HG03175 (cell line): ENCODE data around the gene MAP3K1.
"Not testable (repeated sequence)": the region's sequence is repeated elsewhere in the genome, so short reads cannot be mapped to it uniquely, and the experiment has no call there.

Source experiments
- ATAC-seq: cut with Tn5 transposase; IDR thresholded peaks from one replicate; pipeline ENCODE4 v1.9.1; 2021; ENCODE audit warnings: mild to moderate bottlenecking, moderate library complexity; ENCODE audit not compliant: unreplicated experiment

Gene MAP3K1

DNA sequence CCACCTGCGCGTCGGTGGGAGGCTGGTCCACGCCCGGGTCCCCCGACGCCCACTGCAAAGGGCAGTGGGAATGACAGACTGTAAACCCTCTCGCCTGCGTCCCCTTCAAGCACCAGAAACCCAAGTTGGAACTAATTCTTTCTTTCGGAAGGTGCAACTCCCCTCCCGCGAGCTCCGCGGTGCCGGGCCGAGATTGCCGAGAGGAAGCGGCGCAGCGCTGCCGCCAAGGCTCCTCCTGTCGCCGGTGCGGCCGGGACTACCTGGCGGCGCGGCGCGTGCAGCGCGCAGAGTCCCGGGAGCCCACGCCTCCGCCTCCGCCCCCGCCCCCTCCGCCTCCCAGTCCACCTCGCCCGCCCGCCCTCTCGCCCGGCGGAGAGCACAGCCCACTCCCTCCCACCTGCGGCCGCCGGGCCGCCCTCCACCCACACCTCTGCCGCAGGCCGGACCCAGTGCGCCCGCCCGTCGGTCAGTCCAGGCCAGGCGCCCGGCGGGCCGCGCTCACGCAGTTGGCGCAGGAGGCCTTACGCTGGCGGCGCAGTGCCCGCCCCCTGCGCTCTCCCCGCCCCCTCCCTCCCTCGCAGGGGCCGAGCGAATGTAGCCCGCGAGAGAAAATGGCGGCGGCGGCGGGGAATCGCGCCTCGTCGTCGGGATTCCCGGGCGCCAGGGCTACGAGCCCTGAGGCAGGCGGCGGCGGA lies at the start of gene MAP3K1:
Gene MAP3K1 (plus strand): TSS at position 587 of the 695 bp plus-strand sequence. CDS start 25 bp downstream, at position 612.
- ATAC-seq: peak; percentile 64

DNA sequence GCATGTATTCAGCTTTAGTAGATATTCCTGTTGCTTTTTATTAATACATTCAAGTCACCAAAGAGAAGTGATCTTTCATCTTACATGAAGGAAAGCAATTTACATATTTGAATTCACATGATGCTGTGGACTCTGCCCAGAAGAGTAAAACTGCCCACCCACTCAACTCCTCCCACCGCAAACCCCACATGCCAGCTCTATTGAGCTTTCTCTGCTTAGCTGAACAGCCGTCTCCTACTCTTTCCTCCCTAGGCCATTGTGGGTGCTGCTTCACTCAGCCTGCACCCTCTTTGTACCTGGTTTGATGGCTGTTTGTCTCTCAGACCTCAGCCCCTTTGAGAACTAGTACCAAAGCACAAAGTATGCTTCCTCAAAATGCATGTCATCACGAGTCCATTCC lies 48.4 kb upstream of the MAP3K1 start:
- ATAC-seq: no peak

DNA sequence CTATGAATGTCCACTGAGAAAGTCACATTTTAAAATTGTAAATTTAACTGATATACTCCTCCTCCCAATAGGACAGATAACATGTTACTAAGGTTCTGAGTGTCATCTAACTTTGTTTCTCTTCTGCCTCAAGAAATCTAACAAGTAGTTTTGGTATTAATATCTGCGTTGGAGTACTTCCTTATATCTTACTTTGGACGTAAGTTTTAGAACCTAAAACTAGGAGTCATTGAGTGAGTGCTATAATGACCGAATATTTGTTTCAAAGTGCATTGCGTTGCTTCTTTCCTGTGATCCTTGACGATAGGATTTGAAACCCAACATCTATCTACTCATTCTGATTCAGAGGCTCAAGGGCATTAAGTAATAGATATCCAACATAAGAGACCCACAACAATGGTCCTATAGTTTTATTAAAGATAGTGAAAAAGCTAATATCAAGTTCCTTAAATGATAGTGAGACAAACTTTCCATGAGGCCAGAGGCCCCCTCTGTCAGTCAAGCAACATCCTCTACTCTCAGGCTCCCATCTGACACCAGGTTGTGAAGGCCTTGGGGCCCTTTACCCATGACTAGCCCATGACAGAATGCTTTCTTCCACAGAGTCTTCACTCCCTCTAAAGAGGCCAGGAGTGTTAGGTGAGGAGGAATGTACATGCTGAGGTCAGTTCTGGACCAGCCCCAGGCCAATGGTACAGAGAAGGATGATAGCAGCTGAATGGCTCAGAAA lies 45.3 kb upstream of the MAP3K1 start:
- ATAC-seq: no peak

DNA sequence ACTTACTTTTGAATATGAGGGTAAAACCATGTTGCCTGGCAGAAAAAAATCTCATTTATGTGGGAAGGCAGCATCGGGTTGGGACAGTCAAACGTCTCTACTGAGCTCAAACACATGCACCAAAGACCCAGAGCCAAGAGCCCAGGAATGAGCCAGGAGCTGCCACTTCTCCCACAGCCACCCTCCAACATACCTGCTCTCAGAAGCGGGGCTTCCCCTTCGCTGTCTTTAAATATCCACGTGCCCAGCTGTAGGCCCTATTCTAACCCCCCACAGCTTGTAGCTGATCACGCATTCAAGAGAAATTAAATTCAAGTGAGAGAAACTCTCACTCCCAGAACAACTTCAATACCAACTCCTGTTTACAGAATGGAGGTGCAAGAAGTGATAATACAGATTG lies 42.6 kb upstream of the MAP3K1 start:
- no peak for ATAC-seq

DNA sequence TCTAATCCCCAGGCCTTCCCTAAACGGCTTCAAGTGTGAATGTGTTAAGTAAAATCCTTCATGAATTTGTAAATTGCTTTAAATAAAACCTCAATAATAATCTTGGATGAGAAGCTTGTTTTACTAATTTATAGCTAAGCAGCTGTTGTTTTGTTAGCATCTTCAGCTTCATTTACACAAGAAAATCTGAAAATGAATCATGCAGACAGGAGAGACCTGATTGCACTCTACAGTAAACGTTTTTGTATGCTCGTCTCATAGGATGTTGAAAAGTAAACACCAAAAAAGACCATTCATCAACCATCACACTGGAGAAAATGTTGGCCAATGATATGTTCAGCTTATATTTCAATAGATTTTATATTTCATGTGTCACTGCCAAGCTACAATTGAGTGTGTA lies 40.4 kb upstream of the MAP3K1 start:
- no peak for ATAC-seq

DNA sequence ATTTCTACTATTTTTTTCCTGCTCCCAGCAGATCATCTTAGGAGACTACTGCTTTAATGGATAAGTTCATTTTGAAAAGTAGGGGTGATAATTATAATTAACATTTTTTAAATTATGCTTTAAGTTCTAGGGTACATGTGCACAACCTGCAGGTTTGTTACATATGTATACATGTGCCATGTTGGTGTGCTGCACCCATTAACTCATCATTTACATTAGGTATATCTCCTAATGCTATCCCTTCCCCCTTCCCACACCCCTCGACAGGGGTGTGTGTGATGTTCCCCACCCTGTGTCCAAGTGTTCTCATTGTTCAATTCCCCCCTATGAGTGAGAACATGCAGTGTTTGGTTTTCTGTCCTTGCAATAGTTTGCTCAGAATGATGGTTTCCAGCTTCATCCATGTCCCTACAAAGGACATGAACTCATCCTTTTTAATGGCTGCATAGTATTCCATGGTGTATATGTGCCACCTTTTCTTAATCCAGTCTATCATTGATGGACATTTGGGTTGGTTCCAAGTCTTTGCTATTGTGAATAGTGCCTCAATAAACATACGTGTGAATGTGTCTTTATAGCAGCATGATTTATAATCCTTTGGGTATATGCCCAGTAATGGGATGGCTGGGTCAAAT lies 39.0 kb upstream of the MAP3K1 start:
- ATAC-seq: not testable (repeated sequence)

DNA sequence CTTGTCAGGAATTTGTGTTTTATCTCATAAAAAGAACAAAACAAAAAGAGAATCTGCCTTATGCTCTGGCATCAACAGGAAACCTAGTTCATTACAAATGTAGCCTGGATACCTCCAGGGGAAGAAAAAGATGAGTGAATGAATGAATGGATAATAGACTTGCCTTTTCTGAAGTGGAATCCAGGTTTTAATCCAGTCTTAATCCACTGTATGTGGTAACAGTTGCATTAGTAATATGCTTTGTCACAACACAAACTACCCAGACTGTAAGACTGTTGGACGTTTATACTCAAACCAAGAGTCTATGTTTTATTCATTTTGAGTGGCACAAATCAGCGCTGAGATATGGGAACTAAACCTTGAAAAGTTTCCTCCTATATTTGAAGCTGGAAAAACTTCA lies 32.1 kb upstream of the MAP3K1 start:
- no peak for ATAC-seq

DNA sequence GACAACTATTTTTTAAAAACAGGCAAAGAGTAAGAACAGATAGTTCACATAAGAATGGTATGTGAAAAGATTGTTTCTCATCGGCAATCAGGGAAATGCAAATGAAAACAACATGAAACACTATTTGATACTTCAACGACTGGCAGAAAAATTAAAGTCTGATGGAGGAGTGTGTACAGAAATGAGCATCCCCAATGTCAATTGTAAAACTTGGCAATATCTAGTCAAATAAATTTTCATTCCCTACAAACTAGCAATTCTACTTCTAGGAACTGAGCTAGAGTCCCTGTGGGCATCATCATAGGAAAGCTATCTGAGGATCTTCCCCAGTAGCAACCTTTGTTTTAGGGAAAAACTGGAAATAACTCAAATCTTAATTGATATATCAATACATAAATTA lies 29.0 kb upstream of the MAP3K1 start:
- no peak for ATAC-seq

DNA sequence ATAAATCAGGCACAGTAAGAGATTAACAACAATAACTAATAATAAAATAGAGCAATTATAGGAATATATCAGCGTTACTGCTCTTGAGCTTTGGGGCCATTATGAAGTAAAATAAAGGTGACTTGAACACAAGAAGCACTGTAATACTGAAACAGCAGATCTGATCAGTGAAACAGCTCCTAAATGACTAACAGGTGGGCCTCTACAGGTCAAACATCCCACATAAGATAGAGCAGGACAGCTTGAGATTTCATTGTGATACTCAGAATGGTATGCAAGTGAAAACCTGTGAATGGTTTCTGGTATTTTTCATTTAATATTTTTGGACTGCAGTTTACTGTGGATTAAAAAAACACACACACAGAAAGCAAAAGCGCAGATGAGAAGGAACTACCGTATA lies 24.0 kb upstream of the MAP3K1 start:
- ATAC-seq: no peak

DNA sequence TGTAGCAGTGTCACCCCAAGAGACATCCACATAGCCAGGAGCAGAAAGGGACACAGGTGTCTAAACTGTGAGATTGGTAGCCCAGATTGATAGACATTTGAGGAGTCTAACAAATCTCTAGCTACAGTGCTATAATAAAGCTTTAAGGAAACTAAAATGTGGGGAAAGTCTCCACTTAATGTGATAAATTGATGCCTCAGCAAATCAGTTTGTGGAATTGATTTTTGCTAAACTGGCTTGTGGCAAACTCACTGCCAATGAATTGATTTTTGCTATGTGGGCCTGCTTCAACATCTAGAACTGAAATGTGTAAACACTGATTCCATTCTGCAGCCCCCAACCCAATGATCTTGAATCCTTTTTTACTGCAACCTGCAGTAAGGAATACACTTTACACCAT lies 16.8 kb upstream of the MAP3K1 start:
- no peak for ATAC-seq

DNA sequence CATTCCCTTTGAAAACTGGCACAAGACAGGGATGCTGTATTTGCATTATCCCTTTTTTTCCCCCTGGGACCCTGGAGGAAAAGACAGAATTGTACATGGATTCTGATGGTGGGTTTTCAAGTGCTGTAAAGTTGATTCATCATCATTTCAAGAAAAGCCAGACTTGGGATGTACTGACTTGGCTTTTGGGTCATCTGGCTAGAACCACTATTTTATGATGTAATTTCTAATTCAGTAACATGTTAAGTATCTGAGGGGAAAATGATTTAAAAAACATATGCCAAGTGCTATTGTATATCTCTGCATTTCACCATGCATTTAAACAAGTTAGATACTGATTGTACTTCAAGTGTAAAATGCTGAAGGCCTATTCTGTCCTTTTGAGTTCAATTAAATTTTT lies 15.2 kb upstream of the MAP3K1 start:
- no peak for ATAC-seq

DNA sequence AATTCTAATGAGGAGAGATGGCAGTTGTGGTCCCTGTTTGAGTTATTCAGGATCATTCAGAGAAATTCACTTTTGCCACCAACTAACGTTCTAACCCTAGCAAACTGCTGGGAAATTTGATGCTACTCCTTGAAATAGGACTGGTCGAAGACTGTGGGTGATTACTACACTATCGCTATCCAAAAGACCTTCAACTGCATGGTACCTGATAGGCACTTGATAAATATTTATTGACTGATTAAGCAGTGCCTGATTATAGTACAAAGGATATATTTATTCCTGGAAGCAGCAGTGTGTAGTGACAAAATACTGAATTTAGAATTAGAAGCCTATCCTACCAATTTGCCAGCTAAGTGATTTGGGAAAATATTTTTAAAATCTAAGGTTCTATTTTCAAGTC lies 14.1 kb upstream of the MAP3K1 start:
- no peak for ATAC-seq

DNA sequence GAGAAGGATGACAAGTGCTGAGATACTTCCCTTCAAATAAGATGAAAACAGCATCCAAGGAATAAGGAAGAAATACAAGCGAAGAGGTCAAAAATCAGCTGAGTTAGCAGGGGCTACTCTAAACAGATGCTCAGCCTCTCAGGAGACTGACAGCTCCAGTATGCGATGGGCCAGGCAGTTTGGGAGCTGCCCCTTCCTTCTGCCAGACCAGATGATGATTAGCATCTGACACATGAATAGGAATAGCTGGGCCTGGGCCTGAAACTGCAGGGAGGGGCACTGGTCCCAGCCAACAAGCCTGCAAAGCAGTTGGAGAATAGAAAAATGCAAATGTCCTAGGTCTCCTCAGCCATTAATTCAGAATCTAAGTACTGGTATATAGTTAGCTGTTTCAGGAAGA lies 13.1 kb upstream of the MAP3K1 start:
- no peak for ATAC-seq

DNA sequence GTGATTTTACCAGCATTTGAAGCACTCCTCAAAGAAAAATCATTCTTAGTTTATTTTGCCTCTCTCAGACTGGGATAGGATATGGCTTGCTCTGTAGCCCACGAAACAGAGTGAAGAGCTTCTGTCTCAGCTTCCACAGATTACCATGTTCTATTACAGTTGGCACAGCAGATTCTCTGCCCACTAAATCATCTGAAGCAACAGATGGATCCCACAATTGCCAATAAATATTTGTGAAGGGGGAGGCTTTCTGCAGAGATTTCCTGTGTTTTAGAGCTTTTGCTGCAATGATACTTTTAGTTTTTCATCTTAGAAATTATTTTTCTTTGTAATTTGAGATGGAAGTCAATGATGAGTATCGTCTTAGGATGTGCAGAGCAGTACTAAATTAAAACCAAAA lies 12.3 kb upstream of the MAP3K1 start:
- ATAC-seq: no peak

DNA sequence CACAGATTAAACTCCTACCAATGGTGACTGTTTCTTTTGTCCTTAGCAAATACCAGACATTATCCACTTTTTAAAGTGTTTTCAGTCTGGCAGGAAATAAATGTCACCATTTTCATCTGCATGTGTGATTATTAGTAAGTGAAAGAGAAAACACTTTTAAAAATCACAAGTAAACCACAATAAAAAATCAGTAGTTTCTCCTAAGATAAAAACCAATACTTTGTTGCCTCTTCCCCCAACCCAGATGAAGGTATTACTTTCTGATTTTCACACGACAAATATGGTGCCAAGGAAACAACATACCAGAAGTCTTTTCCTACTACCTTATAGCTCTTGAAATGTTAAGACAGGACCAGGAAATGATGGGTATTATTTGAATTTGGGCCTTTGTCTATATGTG lies 11.5 kb upstream of the MAP3K1 start:
- no peak for ATAC-seq

DNA sequence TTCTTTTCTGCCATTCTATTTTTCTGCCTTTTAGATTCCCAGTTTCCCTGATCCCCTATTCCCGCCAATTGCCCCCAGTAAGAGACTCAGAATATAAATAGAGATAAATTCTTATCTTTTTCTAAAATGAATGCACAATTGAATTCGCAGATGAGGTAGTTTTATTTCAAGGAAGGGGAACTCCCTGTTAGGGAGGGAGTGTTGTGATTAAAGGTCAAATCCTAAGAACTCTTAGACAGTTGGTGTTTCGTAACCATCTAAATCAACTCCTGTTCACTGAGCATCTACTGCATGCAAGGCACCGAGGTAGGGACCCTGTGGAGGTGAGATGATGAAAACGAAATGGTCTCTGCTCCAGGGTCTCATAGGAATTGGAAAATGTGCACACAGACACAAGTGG lies 7.7 kb upstream of the MAP3K1 start:
- ATAC-seq: no peak

DNA sequence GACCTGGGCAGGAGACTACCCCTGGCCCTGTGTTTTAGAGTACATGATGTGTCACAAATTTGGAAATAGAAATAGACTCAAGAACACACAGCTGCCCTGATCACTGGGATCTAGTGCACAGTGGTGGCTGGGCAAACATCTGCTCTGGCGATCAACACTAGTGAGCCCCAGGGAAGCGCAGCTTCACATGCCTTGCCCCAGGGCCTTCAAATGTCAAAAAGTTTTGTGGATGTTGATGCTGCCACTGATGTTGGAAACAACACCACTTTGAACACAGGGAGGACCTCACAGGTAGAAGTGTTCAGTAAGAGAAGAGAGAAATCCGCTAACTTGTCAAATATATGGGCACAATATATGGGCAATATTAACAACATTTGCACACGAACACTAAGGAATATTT lies 7.1 kb upstream of the MAP3K1 start:
- no peak for ATAC-seq

DNA sequence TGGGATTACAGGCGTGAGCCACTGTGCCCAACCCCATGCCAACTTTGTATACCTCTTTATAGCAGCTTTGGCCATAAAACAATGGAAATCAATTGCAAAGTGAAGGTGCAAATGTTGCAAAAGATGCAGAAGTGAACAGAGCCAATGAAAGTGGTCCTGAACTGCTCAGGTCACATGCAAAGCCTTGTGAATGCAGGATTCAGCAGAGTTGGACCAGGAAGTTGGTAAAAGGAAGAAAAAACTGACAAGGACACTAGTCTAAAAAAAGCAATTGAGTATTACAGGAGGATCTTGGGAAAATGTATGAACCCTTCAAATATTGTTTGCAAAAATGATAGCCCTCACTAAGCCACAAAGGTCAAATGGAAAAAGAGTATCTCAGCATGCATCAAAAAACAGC lies 4.5 kb upstream of the MAP3K1 start:
- ATAC-seq: no peak

DNA sequence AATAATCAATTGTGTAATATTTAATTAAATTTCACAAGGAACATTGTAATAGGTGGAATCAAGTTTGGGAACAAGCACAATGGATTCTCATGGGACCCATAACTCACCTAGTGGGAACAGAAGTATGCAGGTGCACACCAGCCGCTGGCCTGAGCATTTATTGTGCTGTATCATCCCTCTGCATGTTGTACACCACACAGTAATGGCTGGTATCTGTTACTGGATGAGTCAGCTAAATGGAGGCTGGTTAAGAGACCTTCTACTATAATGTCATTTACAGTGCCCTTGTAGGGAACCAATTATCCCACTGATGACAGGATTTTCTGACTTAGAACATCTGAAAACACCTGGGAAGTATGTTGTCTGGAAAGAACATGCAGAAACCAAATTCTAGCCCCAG lies 3.2 kb upstream of the MAP3K1 start:
- no peak for ATAC-seq

DNA sequence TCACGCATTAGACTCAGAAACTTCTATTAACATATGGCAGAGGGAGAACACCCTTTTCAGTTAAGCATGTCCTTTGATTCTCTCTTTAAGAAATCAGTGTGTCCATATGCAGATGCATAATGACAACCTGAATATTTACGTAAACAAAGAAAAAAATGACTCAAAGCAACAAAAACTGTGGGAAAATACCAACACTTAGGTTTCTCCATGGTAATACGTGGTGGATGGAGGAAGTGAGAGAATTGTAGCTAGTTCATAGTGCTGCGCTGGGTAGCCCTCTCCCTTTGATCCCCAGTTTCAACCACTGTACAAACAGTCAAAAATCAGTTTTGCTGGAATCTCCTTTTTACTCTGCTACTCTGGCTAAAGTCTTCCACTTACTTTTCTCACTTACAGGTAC lies 2.0 kb upstream of the MAP3K1 start:
- ATAC-seq: no peak

DNA sequence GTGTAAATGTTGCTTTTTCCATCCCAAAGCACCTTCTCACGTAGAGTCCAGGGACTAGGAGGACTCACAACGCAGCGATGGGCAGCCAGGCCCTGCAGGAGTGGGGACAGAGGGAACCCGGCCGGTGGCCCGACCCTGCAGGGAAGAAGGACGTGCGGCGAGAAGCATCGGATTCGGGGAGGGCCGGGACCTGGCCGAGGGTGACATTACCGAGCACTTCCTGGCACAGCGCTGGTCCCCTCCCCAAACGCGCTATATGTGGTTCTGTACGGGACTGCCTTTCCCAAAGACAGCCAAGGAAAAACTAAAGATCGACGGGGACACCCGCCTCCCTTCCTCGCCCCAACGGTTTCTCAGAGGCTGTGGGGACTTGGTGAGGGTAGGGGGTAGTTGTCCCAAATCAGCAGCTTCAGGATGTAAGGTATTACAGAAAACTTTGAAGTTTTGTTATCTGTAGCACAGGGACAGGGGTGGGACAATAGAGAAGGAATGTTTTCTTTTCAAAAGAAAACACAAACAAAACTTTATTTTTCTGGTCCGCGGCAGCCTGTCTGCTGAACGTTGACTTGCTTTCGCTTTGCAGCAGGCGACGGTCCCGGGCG lies 887 bp upstream of the MAP3K1 start:
- no peak for ATAC-seq
